Vagina (tissue), 2 donors: ENCODE measurements around the gene ADRB1. TPM values are rescaled to one million over a fixed set of nuclear protein-coding genes. Genes with fewer than 3 reads are reported as not detected.

Experiments used
- DNase-seq, 2 donors: peaks; one replicate each; pipeline ENCODE4 v3.0.0-alpha.2; 2017; ENCODE audit errors: extremely low spot score in 2 of 2
- H3K27ac ChIP-seq: fragments of 200-600 bp; sonication (generic); one replicate; pipeline ENCODE4 v1.5.1; 2019
- H3K27me3 ChIP-seq: fragments of 200-600 bp; sonication (generic); one replicate; pipeline ENCODE4 v1.5.1; 2019
- H3K36me3 ChIP-seq, 2 donors: fragments of 200-600 bp; sonication (generic); one replicate each; pipeline ENCODE4 v1.5.1; 2017 to 2019
- H3K4me1 ChIP-seq: fragments of 200-600 bp; sonication (generic); one replicate; pipeline ENCODE4 v1.5.1; 2019
- H3K4me3 ChIP-seq, 2 donors: fragments of 200-600 bp; sonication (generic); 1 replicate in 1 of 2; 2 replicates in 1 of 2; pipeline ENCODE4 v1.5.1; 2016 to 2019
- H3K9me3 ChIP-seq: fragments of 200-600 bp; sonication (generic); one replicate; pipeline ENCODE4 v1.5.1; 2019
- POLR2A ChIP-seq, 2 donors: fragments of 450-650 bp; IDR thresholded peaks; one replicate each; pipeline ENCODE4 v1.6.1; 2017; ENCODE audit warnings: antibody characterized with exemption in 2 of 2, mild to moderate bottlenecking in 2 of 2, moderate library complexity in 2 of 2
- POLR2AphosphoS5 ChIP-seq, 2 donors: sonication (generic); formaldehyde crosslinking; IDR thresholded peaks; one replicate each; pipeline ENCODE4 v1.9.0; 2017; ENCODE audit warnings: antibody characterized with exemption in 2 of 2, mild to moderate bottlenecking in 2 of 2, low read depth in 1 of 2; ENCODE audit not compliant: insufficient read depth in 1 of 2
- intact Hi-C: fragments of 100-400 bp; cut with DNase I; formaldehyde crosslinking; loops from one replicate; pipeline ENCODE4 v1.15.1; 2023
- total RNA-seq: library from RNA; depleted of rRNA; stranded (reverse); fragments of >200 nt; gene quantifications from one replicate; pipeline ENCODE4 v1.2.3, GENCODE V29; 2016
- TF ChIP-seq, protein P1 (sequence below), 3 experiments: fragments of 450-650 bp in 2 of 3; fragments of 200-600 bp in 1 of 3; sonication (generic) in 1 of 3; IDR thresholded peaks; one replicate each; pipeline ENCODE4 v1.5.1; 2017 to 2019; ENCODE audit warnings: antibody characterized with exemption in 3 of 3, mild to moderate bottlenecking in 2 of 3, moderate library complexity in 2 of 3

Gene ADRB1
- total RNA-seq, 1 donor from 2014 or later, result not detected

DNA sequence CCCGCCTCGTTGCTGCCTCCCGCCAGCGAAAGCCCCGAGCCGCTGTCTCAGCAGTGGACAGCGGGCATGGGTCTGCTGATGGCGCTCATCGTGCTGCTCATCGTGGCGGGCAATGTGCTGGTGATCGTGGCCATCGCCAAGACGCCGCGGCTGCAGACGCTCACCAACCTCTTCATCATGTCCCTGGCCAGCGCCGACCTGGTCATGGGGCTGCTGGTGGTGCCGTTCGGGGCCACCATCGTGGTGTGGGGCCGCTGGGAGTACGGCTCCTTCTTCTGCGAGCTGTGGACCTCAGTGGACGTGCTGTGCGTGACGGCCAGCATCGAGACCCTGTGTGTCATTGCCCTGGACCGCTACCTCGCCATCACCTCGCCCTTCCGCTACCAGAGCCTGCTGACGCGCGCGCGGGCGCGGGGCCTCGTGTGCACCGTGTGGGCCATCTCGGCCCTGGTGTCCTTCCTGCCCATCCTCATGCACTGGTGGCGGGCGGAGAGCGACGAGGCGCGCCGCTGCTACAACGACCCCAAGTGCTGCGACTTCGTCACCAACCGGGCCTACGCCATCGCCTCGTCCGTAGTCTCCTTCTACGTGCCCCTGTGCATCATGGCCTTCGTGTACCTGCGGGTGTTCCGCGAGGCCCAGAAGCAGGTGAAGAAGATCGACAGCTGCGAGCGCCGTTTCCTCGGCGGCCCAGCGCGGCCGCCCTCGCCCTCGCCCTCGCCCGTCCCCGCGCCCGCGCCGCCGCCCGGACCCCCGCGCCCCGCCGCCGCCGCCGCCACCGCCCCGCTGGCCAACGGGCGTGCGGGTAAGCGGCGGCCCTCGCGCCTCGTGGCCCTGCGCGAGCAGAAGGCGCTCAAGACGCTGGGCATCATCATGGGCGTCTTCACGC is 825 bp downstream of the ADRB1 start:
- peak overlapping the region; percentile 48 to 49 for H3K4me3 ChIP-seq
- no peaks in the 10 kb centered on the region for H3K9me3 ChIP-seq
- H3K36me3 ChIP-seq, result no peaks in the 10 kb centered on the region
- peaks cover 3% of the 10 kb centered on the region for H3K27me3 ChIP-seq
- no peak overlapping the region for H3K27ac ChIP-seq
- intact Hi-C loops, result loop anchor here (10.0 kb wide), 1 partner anchor 760 kb away; no protein-coding TSS in a partner anchor
- no peak for DNase-seq
- no peak for TF ChIP-seq POLR2AphosphoS5 (IDR thresholded peaks at IDR 0.05; ENCODE audit: insufficient read depth in 1 of 2, low read depth in 1 of 2)
- TF ChIP-seq, protein P1, sequence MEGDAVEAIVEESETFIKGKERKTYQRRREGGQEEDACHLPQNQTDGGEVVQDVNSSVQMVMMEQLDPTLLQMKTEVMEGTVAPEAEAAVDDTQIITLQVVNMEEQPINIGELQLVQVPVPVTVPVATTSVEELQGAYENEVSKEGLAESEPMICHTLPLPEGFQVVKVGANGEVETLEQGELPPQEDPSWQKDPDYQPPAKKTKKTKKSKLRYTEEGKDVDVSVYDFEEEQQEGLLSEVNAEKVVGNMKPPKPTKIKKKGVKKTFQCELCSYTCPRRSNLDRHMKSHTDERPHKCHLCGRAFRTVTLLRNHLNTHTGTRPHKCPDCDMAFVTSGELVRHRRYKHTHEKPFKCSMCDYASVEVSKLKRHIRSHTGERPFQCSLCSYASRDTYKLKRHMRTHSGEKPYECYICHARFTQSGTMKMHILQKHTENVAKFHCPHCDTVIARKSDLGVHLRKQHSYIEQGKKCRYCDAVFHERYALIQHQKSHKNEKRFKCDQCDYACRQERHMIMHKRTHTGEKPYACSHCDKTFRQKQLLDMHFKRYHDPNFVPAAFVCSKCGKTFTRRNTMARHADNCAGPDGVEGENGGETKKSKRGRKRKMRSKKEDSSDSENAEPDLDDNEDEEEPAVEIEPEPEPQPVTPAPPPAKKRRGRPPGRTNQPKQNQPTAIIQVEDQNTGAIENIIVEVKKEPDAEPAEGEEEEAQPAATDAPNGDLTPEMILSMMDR (IDR thresholded peaks at IDR 0.05), result no peak
- no peak for TF ChIP-seq POLR2A (IDR thresholded peaks at IDR 0.05)
- peaks cover 12% of the 10 kb centered on the region for H3K4me1 ChIP-seq

DNA sequence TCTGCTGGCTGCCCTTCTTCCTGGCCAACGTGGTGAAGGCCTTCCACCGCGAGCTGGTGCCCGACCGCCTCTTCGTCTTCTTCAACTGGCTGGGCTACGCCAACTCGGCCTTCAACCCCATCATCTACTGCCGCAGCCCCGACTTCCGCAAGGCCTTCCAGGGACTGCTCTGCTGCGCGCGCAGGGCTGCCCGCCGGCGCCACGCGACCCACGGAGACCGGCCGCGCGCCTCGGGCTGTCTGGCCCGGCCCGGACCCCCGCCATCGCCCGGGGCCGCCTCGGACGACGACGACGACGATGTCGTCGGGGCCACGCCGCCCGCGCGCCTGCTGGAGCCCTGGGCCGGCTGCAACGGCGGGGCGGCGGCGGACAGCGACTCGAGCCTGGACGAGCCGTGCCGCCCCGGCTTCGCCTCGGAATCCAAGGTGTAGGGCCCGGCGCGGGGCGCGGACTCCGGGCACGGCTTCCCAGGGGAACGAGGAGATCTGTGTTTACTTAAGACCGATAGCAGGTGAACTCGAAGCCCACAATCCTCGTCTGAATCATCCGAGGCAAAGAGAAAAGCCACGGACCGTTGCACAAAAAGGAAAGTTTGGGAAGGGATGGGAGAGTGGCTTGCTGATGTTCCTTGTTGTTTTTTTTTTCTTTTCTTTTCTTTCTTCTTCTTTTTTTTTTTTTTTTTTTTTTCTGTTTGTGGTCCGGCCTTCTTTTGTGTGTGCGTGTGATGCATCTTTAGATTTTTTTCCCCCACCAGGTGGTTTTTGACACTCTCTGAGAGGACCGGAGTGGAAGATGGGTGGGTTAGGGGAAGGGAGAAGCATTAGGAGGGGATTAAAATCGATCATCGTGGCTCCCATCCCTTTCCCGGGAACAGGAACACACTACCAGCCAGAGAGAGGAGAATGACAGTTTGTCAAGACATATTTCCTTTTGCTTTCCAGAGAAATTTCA is 1.7 kb downstream of the ADRB1 start:
- intact Hi-C loops, result loop anchor here (10.0 kb wide), 1 partner anchor 759 kb away; no protein-coding TSS in a partner anchor
- Histone ChIP-seq H3K4me3 (peak overlapping the region; percentile 2 to 26), H3K9me3 (no peaks in the 10 kb centered on the region), H3K27me3 (peaks cover 3% of the 10 kb centered on the region), H3K27ac (no peak overlapping the region), H3K4me1 (peaks cover 12% of the 10 kb centered on the region), H3K36me3 (no peaks in the 10 kb centered on the region)
- no peak for TF ChIP-seq POLR2AphosphoS5 (IDR thresholded peaks at IDR 0.05; ENCODE audit: insufficient read depth in 1 of 2, low read depth in 1 of 2)
- DNase-seq, result no peak

DNA sequence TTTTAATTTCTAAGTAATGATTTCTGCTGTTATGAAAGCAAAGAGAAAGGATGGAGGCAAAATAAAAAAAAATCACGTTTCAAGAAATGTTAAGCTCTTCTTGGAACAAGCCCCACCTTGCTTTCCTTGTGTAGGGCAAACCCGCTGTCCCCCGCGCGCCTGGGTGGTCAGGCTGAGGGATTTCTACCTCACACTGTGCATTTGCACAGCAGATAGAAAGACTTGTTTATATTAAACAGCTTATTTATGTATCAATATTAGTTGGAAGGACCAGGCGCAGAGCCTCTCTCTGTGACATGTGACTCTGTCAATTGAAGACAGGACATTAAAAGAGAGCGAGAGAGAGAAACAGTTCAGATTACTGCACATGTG is 2.4 kb downstream of the ADRB1 start:
- Histone ChIP-seq H3K4me1 (peaks cover 12% of the 10 kb centered on the region), H3K27me3 (peaks cover 3% of the 10 kb centered on the region), H3K36me3 (no peaks in the 10 kb centered on the region), H3K4me3 (no peak overlapping the region), H3K9me3 (no peaks in the 10 kb centered on the region), H3K27ac (no peak overlapping the region)
- intact Hi-C loops, result loop anchor here (10.0 kb wide), 1 partner anchor 759 kb away; no protein-coding TSS in a partner anchor
- DNase-seq, result no peak
- TF ChIP-seq POLR2A (IDR thresholded peaks at IDR 0.05), result no peak
- TF ChIP-seq POLR2AphosphoS5 (IDR thresholded peaks at IDR 0.05; ENCODE audit: insufficient read depth in 1 of 2, low read depth in 1 of 2), result no peak
- TF ChIP-seq, protein P1 (IDR thresholded peaks at IDR 0.05), result no peak

DNA sequence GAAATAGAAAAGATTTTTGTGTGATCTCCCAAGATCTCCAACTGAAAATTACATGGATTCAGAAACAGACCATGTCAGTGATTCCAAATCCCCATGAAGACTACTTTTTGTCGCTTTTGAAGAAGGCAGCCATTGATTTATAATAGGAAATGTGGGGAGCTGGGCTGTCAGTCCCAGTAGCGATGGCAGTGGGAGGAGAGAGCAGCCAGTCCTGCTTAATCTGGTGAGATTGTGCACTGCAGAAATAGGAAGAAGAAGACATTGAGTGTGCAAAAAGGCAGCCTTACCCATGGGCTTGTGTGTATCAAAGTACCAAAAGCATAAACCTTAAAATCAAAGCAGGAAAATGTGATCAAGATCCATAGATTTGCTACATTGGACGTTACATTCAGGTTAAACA is 4.8 kb downstream of the ADRB1 start:
- intact Hi-C loops, result loop anchor here (10.0 kb wide), 1 partner anchor 756 kb away; no protein-coding TSS in a partner anchor
- H3K4me3 ChIP-seq, result no peak overlapping the region
- H3K27ac ChIP-seq, result no peak overlapping the region

More for the DNA sequence above, 4.8 kb downstream of the ADRB1 start:
- TF ChIP-seq POLR2AphosphoS5 (IDR thresholded peaks at IDR 0.05; ENCODE audit: insufficient read depth in 1 of 2, low read depth in 1 of 2), result no peak
- no peak for TF ChIP-seq POLR2A (IDR thresholded peaks at IDR 0.05)
- TF ChIP-seq, protein P1 (IDR thresholded peaks at IDR 0.05), result no peak
- Histone ChIP-seq H3K9me3 (no peaks in the 10 kb centered on the region), H3K36me3 (no peaks in the 10 kb centered on the region), H3K27me3 (peaks cover 3% of the 10 kb centered on the region), H3K4me1 (peaks cover 7% of the 10 kb centered on the region)
- no peak for DNase-seq
